ENCODE results near the gene OR10H4. TPM values are rescaled to one million over a fixed set of nuclear protein-coding genes. Genes with fewer than 3 reads are reported as not detected.

OR10H4 gene
- polyA plus RNA-seq, 1 experiment = not detected

DNA sequence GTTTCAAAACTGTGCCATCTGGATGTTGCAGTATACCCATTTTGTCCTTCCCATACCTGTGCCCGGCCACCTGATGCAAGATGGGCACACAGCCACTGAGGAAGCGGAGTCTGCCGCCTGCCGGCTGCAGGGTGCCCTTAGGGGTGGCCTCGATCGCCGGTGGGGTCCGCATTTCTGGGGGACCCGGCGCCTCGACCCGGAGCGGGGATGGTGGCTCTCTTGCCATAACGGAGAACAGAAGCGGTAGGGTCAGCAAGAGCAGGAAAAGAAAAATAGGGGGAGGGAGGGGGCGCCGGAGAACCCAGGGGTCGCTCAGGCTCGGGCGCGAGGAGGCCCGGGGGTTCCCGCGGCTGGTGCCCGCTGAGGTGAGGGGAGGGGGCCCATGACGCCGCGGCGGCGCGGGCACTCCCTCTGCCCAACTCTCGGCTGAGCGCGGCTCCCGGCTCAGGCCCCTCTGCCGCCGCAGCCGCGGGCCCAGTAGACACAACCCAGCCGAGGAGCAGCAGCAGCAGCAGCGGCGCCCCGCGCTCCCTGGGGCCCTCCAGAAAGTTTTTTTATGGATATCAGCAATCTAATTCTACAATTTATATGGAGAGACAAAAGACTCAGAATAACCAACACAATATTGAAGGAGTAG lies 37.1 kb upstream of the OR10H4 start:
- Histone ChIP-seq H3K36me3 (ENCODE audit: control insufficient read depth, insufficient read depth, low read length) (no peaks in the 10 kb centered on the region), H3K27me3 (ENCODE audit: control insufficient read depth, insufficient read depth, low read length) (no peaks in the 10 kb centered on the region), H3K4me3 (ENCODE audit: low read depth, low read length) (no peak overlapping the region)
- POLR2A ChIA-PET = no interaction called here
- no peak for DNase-seq (ENCODE audit: low read depth)
- CTCF ChIA-PET = no interaction called here
- TF ChIP-seq, protein P1, sequence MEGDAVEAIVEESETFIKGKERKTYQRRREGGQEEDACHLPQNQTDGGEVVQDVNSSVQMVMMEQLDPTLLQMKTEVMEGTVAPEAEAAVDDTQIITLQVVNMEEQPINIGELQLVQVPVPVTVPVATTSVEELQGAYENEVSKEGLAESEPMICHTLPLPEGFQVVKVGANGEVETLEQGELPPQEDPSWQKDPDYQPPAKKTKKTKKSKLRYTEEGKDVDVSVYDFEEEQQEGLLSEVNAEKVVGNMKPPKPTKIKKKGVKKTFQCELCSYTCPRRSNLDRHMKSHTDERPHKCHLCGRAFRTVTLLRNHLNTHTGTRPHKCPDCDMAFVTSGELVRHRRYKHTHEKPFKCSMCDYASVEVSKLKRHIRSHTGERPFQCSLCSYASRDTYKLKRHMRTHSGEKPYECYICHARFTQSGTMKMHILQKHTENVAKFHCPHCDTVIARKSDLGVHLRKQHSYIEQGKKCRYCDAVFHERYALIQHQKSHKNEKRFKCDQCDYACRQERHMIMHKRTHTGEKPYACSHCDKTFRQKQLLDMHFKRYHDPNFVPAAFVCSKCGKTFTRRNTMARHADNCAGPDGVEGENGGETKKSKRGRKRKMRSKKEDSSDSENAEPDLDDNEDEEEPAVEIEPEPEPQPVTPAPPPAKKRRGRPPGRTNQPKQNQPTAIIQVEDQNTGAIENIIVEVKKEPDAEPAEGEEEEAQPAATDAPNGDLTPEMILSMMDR (IDR thresholded peaks at IDR 0.05; ENCODE audit: insufficient read depth, low read depth, low read length) = no peak

DNA sequence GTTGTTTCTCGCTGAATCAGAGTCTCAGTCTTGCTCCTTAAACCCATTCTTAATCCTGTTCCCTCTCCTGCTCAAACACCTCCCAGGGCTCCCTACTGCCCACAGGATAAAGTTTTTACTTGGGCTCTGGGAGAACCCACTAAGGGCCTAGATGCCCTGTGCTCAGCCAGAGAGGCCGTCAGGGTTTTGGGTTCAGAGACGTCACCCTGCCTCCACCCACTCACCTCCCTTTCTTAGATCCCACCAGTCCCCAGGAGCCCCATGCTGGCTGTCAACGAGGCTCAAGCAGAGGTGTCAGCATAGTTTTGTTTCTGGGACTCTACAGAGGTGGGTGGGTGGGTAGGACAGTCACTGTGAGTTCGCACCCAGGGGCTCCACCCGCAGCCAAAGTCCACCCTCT lies 35.4 kb upstream of the OR10H4 start:
- TF ChIP-seq, protein P1 (IDR thresholded peaks at IDR 0.05; ENCODE audit: insufficient read depth, low read depth, low read length) = no peak
- no peak overlapping the region for H3K4me3 ChIP-seq (ENCODE audit: low read depth, low read length)
- H3K27me3 ChIP-seq (ENCODE audit: control insufficient read depth, insufficient read depth, low read length) = no peaks in the 10 kb centered on the region
- no peak for DNase-seq (ENCODE audit: low read depth)
- no peaks in the 10 kb centered on the region for H3K36me3 ChIP-seq (ENCODE audit: control insufficient read depth, insufficient read depth, low read length)
- ChIA-PET POLR2A (no interaction called here), CTCF (interaction anchor here (0.6 kb wide), 1 partner anchor 329 kb away, joined by 3 read pairs; no protein-coding TSS in a partner anchor)

DNA sequence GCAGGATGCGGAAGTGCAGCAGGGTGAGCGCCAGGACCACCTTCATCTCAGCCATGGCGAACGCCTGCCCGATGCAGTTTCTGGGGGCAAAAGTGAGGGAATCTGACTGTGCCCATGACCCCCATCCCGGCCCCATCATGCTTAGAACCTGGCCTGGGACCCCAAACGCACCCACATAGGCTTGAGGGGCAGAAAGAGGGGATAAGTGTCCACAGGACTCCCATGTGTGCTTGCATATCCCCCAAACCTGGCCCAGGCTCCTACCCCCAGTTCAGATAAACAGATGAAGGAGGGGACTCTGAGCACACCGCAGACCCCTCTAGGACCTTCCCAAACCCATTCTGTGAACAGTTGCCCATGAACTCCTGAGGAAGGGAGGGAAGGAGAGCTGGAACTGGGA lies 35.0 kb upstream of the OR10H4 start:
- ChIA-PET CTCF (no interaction called here), POLR2A (no interaction called here)
- TF ChIP-seq, protein P1 (IDR thresholded peaks at IDR 0.05; ENCODE audit: insufficient read depth, low read depth, low read length) = no peak
- no peak overlapping the region for H3K4me3 ChIP-seq (ENCODE audit: low read depth, low read length)
- no peaks in the 10 kb centered on the region for H3K27me3 ChIP-seq (ENCODE audit: control insufficient read depth, insufficient read depth, low read length)
- H3K36me3 ChIP-seq (ENCODE audit: control insufficient read depth, insufficient read depth, low read length) = no peaks in the 10 kb centered on the region
- no peak for DNase-seq (ENCODE audit: low read depth)

DNA sequence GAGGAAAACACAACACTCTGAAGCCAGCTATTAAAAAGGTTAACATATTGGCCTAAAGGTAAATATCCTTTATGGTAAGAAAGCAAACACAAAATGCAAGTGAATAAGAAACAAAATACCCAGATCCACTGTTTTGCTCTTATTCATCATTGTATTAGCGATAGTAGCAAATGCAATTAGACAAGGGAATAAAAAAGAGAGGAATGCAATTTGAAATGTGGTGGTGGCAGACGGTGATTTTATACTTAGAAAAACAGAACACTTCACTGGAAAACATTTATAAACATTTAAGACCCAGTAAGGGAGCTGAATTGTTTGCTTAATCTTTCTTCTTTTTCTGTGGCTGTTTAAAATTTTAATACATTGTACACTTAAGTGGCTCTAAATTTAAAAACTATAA lies 33.7 kb upstream of the OR10H4 start:
- DNase-seq (ENCODE audit: low read depth) = no peak
- no peak overlapping the region for H3K4me3 ChIP-seq (ENCODE audit: low read depth, low read length)
- no peaks in the 10 kb centered on the region for H3K36me3 ChIP-seq (ENCODE audit: control insufficient read depth, insufficient read depth, low read length)
- TF ChIP-seq, protein P1 (IDR thresholded peaks at IDR 0.05; ENCODE audit: insufficient read depth, low read depth, low read length) = no peak
- ChIA-PET POLR2A (no interaction called here), CTCF (interaction anchor here (0.5 kb wide), 2 partner anchors 37 to 784 kb away, joined by 3 read pairs; no protein-coding TSS in a partner anchor)
- H3K27me3 ChIP-seq (ENCODE audit: control insufficient read depth, insufficient read depth, low read length) = no peaks in the 10 kb centered on the region

DNA sequence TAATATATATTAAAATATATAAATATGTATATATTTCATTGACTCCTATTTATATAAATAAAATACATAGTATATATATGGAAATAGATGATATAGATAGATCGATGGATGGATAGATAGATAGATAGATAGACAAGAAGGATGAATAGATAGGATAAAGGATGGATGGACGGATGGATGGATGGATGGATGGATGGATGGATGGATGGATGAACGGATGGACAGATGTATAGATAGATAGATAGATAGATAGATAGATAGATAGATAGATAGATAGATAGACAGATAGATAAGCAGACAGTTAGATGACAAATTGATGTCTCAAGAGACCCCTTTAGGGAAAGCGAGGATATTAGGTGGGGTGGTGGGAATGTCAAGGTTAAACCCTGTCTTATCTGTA lies 29.6 kb upstream of the OR10H4 start:
- H3K36me3 ChIP-seq (ENCODE audit: control insufficient read depth, insufficient read depth, low read length) = no peaks in the 10 kb centered on the region
- TF ChIP-seq, protein P1 (IDR thresholded peaks at IDR 0.05; ENCODE audit: insufficient read depth, low read depth, low read length) = no peak
- H3K4me3 ChIP-seq (ENCODE audit: low read depth, low read length) = no peak overlapping the region
- DNase-seq (ENCODE audit: low read depth) = no peak
- POLR2A ChIA-PET = no interaction called here
- no peaks in the 10 kb centered on the region for H3K27me3 ChIP-seq (ENCODE audit: control insufficient read depth, insufficient read depth, low read length)
- CTCF ChIA-PET = interaction anchor here (1.0 kb wide), 1 partner anchor 14 kb away, joined by 3 read pairs; no protein-coding TSS in a partner anchor
